IMR-90 (cell line): ENCODE results near the gene SRSF4.
A peak's percentile ranks its signal among the peaks of the same experiment; 100 is the strongest.

ENCODE experiments used
- CEBPB ChIP-seq: IDR thresholded peaks from 2 replicates; pipeline ENCODE4 v1.6.1; 2012; ENCODE audit warnings: low read depth, low read length, improper control_type of control experiment
- ELK1 ChIP-seq: fragments of 150-350 bp; IDR thresholded peaks from 2 replicates; pipeline ENCODE4 v1.6.1; 2016; ENCODE audit warnings: low read depth, mild to moderate bottlenecking, low read length, moderate library complexity, borderline replicate concordance
- FOS ChIP-seq: fragments of 150-350 bp; IDR thresholded peaks from 2 replicates; pipeline ENCODE4 v1.6.1; 2016; ENCODE audit warnings: low read depth, low read length
- MAZ ChIP-seq: IDR thresholded peaks from 2 replicates; pipeline ENCODE4 v1.6.1; 2012; ENCODE audit warnings: low read depth, mild to moderate bottlenecking, low read length, improper control_type of control experiment, moderate library complexity, borderline replicate concordance
- MXI1 ChIP-seq: IDR thresholded peaks from 2 replicates; pipeline ENCODE4 v1.6.1; 2012; ENCODE audit warnings: low read depth, mild to moderate bottlenecking, low read length, moderate library complexity, borderline replicate concordance
- POLR2A ChIP-seq: IDR thresholded peaks from 2 replicates; pipeline ENCODE4 v1.6.1; 2012; ENCODE audit warnings: mild to moderate bottlenecking, low read depth, low read length
- RAD21 ChIP-seq: IDR thresholded peaks from 2 replicates; pipeline ENCODE4 v1.6.1; 2012; ENCODE audit warnings: low read length, improper control_type of control experiment
- RCOR1 ChIP-seq: IDR thresholded peaks from 2 replicates; pipeline ENCODE4 v1.6.1; 2012; ENCODE audit warnings: mild to moderate bottlenecking, low read length, improper control_type of control experiment; ENCODE audit not compliant: insufficient replicate concordance
- RFX5 ChIP-seq: IDR thresholded peaks from 2 replicates; pipeline ENCODE4 v1.8.0; 2012; ENCODE audit warnings: low read depth, mild to moderate bottlenecking, low read length, moderate library complexity
- TF ChIP-seq, protein P1 (sequence below): conservative IDR thresholded peaks from 2 replicates; pipeline ENCODE4 v1.5.1; 2012; ENCODE audit warnings: mild to moderate bottlenecking, low read depth, low read length, improper control_type of control experiment

DNA sequence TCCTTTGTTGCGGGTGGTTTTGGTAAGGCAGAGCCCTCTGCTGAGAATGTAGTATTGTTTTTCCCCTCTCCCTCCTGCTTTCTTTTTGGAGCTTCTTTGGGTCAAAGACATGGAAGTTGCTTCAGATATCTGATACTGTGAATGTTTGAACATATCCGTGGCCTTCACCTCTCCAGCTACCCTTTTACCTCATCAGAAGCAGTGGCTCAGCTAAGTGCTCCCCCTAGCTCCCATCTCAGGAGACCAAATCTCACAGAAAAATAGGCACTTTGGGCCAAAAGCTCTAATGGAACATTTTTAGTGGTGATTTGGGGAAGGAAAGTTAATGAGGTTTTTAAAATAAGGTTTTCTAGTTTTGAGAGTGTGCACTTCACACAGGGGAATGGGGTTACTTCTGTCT lies 64.3 kb downstream of the SRSF4 start:
- TF ChIP-seq ELK1 (no peak), MXI1 (no peak), FOS (no peak), POLR2A (no peak), RAD21 (no peak), MAZ (no peak), RFX5 (no peak), RCOR1 (no peak), CEBPB (no peak)
- TF ChIP-seq, protein P1, sequence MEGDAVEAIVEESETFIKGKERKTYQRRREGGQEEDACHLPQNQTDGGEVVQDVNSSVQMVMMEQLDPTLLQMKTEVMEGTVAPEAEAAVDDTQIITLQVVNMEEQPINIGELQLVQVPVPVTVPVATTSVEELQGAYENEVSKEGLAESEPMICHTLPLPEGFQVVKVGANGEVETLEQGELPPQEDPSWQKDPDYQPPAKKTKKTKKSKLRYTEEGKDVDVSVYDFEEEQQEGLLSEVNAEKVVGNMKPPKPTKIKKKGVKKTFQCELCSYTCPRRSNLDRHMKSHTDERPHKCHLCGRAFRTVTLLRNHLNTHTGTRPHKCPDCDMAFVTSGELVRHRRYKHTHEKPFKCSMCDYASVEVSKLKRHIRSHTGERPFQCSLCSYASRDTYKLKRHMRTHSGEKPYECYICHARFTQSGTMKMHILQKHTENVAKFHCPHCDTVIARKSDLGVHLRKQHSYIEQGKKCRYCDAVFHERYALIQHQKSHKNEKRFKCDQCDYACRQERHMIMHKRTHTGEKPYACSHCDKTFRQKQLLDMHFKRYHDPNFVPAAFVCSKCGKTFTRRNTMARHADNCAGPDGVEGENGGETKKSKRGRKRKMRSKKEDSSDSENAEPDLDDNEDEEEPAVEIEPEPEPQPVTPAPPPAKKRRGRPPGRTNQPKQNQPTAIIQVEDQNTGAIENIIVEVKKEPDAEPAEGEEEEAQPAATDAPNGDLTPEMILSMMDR = 0 out of 2 replicates have a peak, but pooled peaks have one; percentile 18
